GM19099 (cell line): ENCODE data around the gene PTGFRN.

Experiments used
- POLR2A ChIP-seq: IDR thresholded peaks from 3 replicates; pipeline ENCODE4 v1.6.1; 2011; ENCODE audit warnings: low read depth; ENCODE audit not compliant: insufficient read length; ENCODE audit errors: extremely low read depth

Gene PTGFRN

GRCh38 chr1:116887212-116887611, 22.5 kb upstream of the PTGFRN start:
- no peak for TF ChIP-seq POLR2A

- no peak for TF ChIP-seq POLR2A
These were observed 20.3 kb upstream of the PTGFRN start for GRCh38 chr1:116889380-116889779.

- TF ChIP-seq POLR2A = no peak
These were observed 18.2 kb upstream of the PTGFRN start for GRCh38 chr1:116891396-116892079.

GRCh38 chr1:116895073-116895472, 14.6 kb upstream of the PTGFRN start:
- TF ChIP-seq POLR2A = no peak

GRCh38 chr1:116899529-116899928, 10.2 kb upstream of the PTGFRN start:
- no peak for TF ChIP-seq POLR2A

- TF ChIP-seq POLR2A = no peak
These were observed 9.0 kb upstream of the PTGFRN start for GRCh38 chr1:116900471-116901365.

- TF ChIP-seq POLR2A = no peak
These were observed 7.7 kb upstream of the PTGFRN start for GRCh38 chr1:116902027-116902426.

GRCh38 chr1:116902723-116903383, 6.9 kb upstream of the PTGFRN start:
- no peak for TF ChIP-seq POLR2A

GRCh38 chr1:116904791-116905320, 4.9 kb upstream of the PTGFRN start:
- TF ChIP-seq POLR2A = no peak

GRCh38 chr1:116906812-116907211, 2.9 kb upstream of the PTGFRN start:
- no peak for TF ChIP-seq POLR2A

- TF ChIP-seq POLR2A = no peak
These were observed 2.4 kb upstream of the PTGFRN start for GRCh38 chr1:116907351-116907750.

- TF ChIP-seq POLR2A = no peak
These were observed 1.4 kb upstream of the PTGFRN start for GRCh38 chr1:116908266-116908665.

- no peak for TF ChIP-seq POLR2A
These were observed 750 bp upstream of the PTGFRN start for GRCh38 chr1:116908820-116909511.

GRCh38 chr1:116910379-116911187, 867 bp downstream of the PTGFRN start:
- no peak for TF ChIP-seq POLR2A
